ENCODE measurements around the gene NSUN5. TPM values are rescaled to one million over a fixed set of nuclear protein-coding genes. Genes with fewer than 3 reads are reported as not detected.
"Not testable (repeated sequence)": the region's sequence is repeated elsewhere in the genome, so short reads cannot be mapped to it uniquely, and the experiment has no call there.

Gene NSUN5
- total RNA-seq, 1 donor from 2014 or later: 23.8 TPM

DNA sequence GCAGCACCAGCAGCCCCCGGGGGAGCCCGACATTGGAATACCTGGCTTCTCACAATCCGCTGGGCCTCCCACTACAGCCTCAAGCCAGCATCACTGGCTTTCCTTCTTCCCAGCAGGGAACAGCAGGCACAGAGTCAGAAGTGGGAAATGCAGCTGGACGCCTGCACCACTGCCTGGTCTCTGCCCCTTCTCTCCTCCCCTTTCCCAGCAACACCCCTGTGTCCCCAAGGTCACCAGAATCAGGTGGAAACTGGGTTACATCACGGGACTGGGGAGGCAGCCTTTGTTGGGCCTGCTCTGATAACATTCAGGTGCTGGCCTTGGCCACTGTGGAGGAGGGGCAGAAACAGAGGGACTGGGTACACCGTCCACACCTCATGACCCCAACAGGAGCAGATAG is 16.8 kb upstream of the NSUN5 start:
- DNase-seq: not testable (repeated sequence)

GRCh38 chr7:73324081-73324845 is 15.6 kb upstream of the NSUN5 start:
- peak; percentile 65 for DNase-seq

DNA sequence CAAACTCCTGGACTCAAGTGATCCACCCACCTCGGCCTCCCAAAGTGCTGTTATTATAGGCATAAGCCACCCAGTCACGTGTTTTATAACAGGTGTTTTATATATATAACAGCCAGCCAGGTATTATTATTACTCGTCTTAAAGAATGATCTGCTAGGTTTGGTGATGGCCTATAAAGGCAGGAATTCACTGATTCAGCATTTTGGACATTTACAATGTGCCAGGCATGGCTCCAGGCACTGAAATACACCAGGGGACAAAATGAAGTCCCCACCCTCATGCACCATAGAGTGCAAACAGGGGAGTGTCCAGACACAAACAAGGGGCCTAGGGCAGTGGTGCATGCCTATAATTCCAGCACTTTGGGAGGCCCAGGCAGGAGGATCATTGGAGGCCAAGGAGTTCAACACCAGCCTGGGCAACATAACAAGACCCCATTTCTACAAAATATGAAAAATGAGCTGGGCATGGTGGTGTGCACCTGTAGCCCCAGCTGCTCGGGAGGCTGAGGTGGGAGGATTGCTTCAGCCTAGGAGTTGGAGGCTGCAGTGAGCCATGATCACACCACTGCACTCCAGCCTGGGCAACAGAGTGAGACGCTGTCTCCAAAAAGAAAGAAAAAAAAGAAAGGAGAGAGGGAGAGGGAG is 14.9 kb upstream of the NSUN5 start:
- not testable (repeated sequence) for DNase-seq

DNA sequence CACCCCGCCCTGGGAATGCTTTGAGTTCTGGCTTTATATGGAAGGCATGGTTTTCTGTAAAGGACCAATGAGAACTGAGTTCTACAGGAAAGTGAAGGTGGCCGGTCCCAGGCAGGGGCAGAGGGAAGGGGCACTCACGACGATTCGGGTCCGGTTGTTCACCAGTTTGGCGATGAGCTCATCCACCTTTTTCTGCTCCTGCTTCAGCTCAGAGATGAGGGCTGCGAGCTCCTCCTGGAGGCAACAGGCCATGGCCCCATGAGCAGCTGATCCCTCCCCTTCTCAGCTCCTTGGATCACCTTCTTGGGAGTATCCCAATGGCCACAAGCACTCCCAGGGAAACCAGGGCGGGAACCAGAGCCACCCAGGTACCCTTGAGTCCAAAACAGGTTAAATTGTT is 11.4 kb upstream of the NSUN5 start:
- DNase-seq: peak; percentile 38

DNA sequence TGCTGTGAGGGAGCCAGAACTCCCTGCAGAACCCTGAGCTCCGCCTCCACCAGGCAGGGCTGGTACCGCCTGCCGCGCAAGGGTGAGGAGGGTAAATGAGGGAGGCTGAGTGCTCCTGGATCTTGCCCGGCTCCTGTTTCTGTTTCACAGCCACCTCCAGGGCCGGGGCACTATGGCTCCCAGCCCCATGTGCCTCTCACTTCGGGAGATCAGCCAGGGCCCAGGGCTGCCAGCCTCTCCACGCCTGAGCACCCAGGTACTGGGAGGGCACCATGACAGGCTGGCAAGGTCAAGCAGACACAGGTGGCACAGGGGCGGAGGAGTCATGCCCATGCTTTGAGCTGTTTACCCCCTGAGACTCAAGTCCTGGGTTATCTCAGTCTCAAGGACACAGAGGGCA is 10.9 kb upstream of the NSUN5 start:
- not testable (repeated sequence) for DNase-seq

GRCh38 chr7:73318656-73319204 is 10.1 kb upstream of the NSUN5 start:
- not testable (repeated sequence) for DNase-seq

GRCh38 chr7:73316521-73316920 is 7.9 kb upstream of the NSUN5 start:
- no peak for DNase-seq

GRCh38 chr7:73314271-73314670 is 5.6 kb upstream of the NSUN5 start:
- DNase-seq: no peak

GRCh38 chr7:73313521-73313906 is 4.9 kb upstream of the NSUN5 start:
- no peak for DNase-seq

GRCh38 chr7:73312831-73313520 is 4.3 kb upstream of the NSUN5 start:
- DNase-seq: no peak

- DNase-seq: not testable (repeated sequence)
Measured at GRCh38 chr7:73311421-73311820, 2.8 kb upstream of the NSUN5 start.

- DNase-seq: no peak
Measured at GRCh38 chr7:73308074-73308664, 457 bp downstream of the NSUN5 start.

DNA sequence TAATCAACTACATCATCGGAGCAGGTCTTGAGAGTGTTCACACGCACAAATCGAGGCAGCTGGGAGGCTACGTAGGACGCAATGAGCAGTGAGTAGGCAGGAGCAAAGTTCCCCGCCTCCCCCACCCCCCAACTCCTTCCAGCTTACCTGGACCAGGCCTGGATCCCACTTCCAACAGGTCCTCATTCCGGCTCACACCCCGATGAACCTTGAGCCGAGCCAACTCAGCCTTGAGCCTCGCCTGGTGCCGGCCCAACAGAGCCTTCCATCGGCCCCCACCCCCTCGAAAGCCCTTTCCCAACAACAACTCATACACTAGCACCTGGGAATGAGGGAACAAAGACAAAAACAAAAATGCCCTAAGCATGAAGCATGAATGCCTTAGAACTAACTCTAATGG is 1.2 kb downstream of the NSUN5 start:
- no peak for DNase-seq

GRCh38 chr7:73304612-73305387 is 3.8 kb downstream of the NSUN5 start:
- not testable (repeated sequence) for DNase-seq

- DNase-seq: no peak
Measured at GRCh38 chr7:73304071-73304470, 4.6 kb downstream of the NSUN5 start.

DNA sequence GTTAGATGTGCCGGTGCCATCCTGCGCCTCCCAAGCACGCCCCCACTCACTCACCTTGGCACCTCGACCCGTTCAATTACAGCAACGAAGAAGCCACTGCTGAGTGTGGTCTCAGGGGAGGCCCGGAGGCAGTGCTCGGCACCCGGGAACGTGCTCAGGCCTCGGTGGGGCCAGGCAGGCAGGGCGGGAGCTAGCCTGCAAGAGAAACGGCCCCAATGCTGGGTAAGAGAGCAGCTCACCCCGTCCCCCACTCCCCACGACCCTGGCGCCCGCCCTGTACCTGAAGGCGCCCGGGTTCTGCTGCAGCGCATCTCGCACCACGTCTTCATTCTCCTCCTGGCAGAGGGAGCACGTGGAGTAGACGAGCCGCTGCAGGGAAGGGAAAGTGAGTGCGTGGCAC is 5.1 kb downstream of the NSUN5 start:
- no peak for DNase-seq

GRCh38 chr7:73302846-73303245 is 5.8 kb downstream of the NSUN5 start:
- DNase-seq: not testable (repeated sequence)

DNA sequence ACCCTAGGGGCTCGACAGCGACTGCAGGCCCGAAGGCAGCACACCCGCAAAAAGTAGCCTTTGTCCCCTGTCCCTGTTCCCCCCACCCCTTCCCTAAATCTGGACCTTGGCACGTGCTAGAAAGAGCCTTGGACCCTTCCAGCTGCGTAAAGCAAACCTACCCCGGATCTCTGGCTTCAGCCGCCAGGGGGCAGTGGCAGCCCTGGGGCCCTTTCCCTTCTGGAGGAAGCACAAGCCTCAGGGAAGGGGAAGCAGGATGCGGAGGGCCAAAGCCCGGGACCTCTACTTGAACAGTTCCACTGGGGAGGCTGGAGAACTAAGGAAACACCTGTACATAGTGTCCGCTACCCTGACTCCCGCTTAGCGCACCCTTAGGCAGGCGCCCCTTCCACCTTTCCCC is 7.5 kb downstream of the NSUN5 start:
- DNase-seq: not testable (repeated sequence)

DNA sequence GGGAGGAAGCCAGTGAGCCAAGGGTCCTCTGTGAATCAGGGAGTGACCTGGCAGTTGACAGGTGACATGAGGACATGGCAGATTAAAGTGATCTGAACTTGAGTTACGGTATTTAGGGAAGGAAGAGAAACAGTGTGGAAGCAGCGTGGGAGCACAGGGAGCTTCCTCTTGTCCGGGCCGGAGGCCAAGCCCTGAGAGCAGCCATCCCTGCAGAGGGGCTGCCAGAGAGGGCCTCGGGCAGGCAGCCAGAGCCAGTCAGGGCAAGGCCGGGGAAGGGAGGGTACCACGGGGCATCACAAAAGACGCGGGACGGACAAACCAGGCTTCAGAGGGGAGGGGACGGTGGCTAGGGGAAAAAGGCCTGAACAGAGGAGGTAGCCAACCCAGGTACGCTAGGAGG is 8.8 kb downstream of the NSUN5 start:
- not testable (repeated sequence) for DNase-seq

GRCh38 chr7:73297706-73298105 is 10.9 kb downstream of the NSUN5 start:
- DNase-seq: not testable (repeated sequence)

DNA sequence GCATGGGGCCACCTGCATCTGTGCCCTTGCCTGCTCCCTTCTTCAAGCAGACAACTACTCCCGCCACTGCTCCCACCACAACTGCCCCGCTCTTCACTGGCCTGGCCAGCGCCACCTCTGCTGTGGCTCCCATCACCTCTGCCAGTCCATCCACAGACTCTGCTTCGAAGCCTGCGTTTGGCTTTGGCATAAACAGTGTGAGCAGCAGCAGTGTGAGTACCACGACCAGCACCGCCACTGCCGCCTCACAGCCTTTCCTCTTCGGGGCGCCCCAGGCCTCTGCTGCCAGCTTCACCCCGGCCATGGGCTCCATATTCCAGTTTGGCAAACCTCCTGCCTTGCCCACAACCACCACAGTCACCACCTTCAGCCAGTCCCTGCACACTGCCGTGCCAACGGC is 11.4 kb downstream of the NSUN5 start:
- not testable (repeated sequence) for DNase-seq

DNA sequence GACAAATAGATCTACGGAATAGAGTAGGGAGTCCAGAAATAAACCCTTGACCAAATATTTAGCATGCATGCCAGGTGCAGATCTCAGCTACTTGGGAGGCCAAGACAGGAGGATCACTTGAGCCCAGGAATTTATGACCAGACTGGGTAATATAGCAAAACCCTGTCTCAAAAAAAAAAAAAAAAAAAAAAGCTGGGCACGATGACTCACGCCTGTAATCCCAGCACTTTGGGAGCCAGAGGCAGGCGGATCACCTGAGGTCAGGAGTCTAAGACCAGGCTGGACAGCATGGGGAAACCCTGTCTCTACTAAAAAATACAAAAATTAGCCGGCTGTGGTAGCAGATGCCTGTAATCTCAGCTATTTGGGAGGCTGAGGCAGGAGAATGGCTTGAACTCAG is 31.4 kb downstream of the NSUN5 start:
- not testable (repeated sequence) for DNase-seq
